ENCODE data around the gene PRG3. TPM values are rescaled to one million over a fixed set of nuclear protein-coding genes. Genes with fewer than 3 reads are reported as not detected.
"Not testable (repeated sequence)": the region's sequence is repeated elsewhere in the genome, so short reads cannot be mapped to it uniquely, and the experiment has no call there.

Gene PRG3
- total RNA-seq, 1 donor from 2014 or later, result not detected

DNA sequence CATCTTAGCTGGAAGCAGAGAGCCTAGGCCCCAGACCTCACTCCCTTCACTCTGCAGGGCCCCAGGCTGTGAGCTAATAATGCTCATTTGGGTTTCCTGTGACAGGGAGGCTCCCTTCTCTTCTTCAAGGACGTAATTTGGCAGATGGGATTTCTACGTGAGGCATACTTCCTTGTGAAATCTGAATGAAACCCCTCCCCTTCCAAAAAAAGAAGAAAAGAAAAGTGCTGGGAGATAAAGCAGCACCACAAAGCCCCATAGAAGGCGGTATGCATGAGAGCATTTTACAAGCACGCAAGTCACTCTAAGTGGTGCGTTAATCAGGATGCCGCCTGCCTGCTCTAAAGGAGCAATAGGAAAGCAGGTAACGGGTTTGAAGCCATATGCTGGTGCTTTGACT, 37.1 kb downstream of the PRG3 start:
- no peak overlapping the region for H3K4me3 ChIP-seq (ENCODE audit: low read depth, low read length)
- no peak for FAIRE-seq
- H3K27me3 ChIP-seq (ENCODE audit: control insufficient read depth, insufficient read depth, low read length), result no peaks in the 10 kb centered on the region
- H3K36me3 ChIP-seq (ENCODE audit: control insufficient read depth, insufficient read depth, low read length), result no peaks in the 10 kb centered on the region
- no peak for DNase-seq (ENCODE audit: low read depth)
- TF ChIP-seq, protein P1, sequence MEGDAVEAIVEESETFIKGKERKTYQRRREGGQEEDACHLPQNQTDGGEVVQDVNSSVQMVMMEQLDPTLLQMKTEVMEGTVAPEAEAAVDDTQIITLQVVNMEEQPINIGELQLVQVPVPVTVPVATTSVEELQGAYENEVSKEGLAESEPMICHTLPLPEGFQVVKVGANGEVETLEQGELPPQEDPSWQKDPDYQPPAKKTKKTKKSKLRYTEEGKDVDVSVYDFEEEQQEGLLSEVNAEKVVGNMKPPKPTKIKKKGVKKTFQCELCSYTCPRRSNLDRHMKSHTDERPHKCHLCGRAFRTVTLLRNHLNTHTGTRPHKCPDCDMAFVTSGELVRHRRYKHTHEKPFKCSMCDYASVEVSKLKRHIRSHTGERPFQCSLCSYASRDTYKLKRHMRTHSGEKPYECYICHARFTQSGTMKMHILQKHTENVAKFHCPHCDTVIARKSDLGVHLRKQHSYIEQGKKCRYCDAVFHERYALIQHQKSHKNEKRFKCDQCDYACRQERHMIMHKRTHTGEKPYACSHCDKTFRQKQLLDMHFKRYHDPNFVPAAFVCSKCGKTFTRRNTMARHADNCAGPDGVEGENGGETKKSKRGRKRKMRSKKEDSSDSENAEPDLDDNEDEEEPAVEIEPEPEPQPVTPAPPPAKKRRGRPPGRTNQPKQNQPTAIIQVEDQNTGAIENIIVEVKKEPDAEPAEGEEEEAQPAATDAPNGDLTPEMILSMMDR (IDR thresholded peaks at IDR 0.05; ENCODE audit: insufficient read depth, low read length, severe bottlenecking), result no peak

GRCh38 chr11:57342702-57343101, 38.2 kb downstream of the PRG3 start:
- FAIRE-seq, result no peak

DNA sequence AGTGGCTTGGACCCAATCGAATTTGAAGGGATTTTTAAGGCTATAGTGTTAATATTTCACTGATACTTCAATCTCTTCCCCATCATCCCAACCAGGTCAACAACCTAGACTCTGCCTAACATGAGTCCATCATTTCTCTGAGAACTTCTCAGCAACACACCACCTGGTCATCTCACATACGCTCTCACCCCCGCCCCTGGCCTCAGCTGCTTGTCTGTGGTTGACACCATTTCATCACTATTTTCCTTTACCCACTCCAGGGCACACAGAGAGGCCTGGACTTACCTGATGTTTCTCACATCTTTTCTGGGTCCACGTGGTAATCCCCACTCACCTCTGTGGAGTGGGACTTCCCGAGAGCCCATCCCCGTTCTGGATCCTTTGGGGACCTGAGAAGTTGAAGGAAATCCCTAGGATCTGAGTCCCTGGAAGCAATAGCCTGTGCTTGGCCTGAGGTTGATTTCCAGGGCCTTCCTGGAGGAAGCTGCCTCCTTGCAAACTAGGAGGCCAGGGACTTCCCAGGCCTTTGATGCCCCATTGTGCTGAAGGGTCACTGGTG, 39.6 kb downstream of the PRG3 start:
- Histone ChIP-seq H3K27me3 (ENCODE audit: control insufficient read depth, insufficient read depth, low read length) (no peaks in the 10 kb centered on the region), H3K4me3 (ENCODE audit: low read depth, low read length) (no peak overlapping the region), H3K36me3 (ENCODE audit: control insufficient read depth, insufficient read depth, low read length) (no peaks in the 10 kb centered on the region)
- TF ChIP-seq, protein P1 (IDR thresholded peaks at IDR 0.05; ENCODE audit: insufficient read depth, low read length, severe bottlenecking), result no peak
- DNase-seq (ENCODE audit: low read depth), result no peak
- FAIRE-seq, result peak; percentile 52

More at GRCh38 chr11:57342702-57343101, 38.2 kb downstream of the PRG3 start:
- H3K36me3 ChIP-seq (ENCODE audit: control insufficient read depth, insufficient read depth, low read length), result no peaks in the 10 kb centered on the region
- no peak for DNase-seq (ENCODE audit: low read depth)
- no peaks in the 10 kb centered on the region for H3K27me3 ChIP-seq (ENCODE audit: control insufficient read depth, insufficient read depth, low read length)
- TF ChIP-seq, protein P1 (IDR thresholded peaks at IDR 0.05; ENCODE audit: insufficient read depth, low read length, severe bottlenecking), result no peak
- no peak overlapping the region for H3K4me3 ChIP-seq (ENCODE audit: low read depth, low read length)

DNA sequence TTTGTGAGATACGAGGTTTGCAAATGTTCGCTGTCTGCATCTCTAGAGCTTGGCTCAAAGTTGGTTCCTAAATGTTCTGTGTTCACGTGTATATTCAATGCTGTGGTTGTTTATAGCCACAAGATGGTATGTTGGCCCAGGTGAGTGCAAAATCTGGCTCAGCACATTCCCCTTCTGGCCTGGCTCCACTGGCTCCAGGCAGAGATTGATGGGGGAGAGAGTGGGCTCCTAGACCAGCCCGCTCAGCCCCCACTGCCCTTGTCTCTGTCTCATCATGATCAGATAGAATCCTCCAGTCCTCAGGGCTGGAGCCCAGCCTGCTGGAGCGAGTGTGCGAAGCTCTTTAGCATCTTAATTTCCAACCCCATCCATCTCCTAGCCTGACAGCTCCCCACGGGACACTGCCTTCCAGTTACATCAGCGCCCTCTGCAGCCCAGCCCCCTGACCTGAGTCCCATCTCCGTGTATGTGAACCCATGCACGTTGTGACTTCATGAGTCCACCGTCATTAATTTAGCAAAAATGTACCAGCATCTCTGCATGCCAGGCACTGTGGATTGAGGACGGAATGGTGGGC, 40.8 kb downstream of the PRG3 start:
- TF ChIP-seq, protein P1 (IDR thresholded peaks at IDR 0.05; ENCODE audit: insufficient read depth, low read length, severe bottlenecking), result peak; percentile 34
- Histone ChIP-seq H3K4me3 (ENCODE audit: low read depth, low read length) (no peak overlapping the region), H3K36me3 (ENCODE audit: control insufficient read depth, insufficient read depth, low read length) (no peaks in the 10 kb centered on the region), H3K27me3 (ENCODE audit: control insufficient read depth, insufficient read depth, low read length) (no peaks in the 10 kb centered on the region)
- no peak for DNase-seq (ENCODE audit: low read depth)
- FAIRE-seq, result no peak

GRCh38 chr11:57339328-57339727, 41.6 kb downstream of the PRG3 start:
- Histone ChIP-seq H3K4me3 (ENCODE audit: low read depth, low read length) (no peak overlapping the region), H3K36me3 (ENCODE audit: control insufficient read depth, insufficient read depth, low read length) (no peaks in the 10 kb centered on the region), H3K27me3 (ENCODE audit: control insufficient read depth, insufficient read depth, low read length) (no peaks in the 10 kb centered on the region)
- TF ChIP-seq, protein P1 (IDR thresholded peaks at IDR 0.05; ENCODE audit: insufficient read depth, low read length, severe bottlenecking), result no peak
- FAIRE-seq, result no peak
- no peak for DNase-seq (ENCODE audit: low read depth)

DNA sequence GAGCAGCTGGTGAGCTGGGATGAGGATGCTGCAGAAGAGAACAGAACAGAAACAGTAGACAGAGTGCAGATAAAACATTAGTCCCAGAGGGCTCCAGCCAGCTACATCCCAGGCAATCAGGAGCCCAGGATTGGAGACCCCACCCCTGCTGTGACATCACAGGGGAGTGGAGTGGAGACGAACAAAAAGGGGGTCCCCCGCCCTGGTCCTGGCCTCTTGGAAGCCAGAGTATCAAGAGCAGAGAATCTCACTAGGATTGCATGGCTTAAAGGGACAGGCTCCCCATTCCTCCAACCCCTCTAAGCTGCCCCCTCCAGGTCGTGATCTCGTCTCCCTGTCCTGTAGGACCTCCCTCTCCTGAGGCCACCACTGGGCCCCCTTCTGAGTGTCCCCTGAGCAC, 42.8 kb downstream of the PRG3 start, which contains the start of gene P2RX3:
TSS of gene P2RX3 (plus strand) at position 211 of the 400 bp plus-strand sequence. CDS start 199 bp downstream, outside the sequence.
- DNase-seq (ENCODE audit: low read depth), result no peak
- FAIRE-seq, result no peak
- H3K27me3 ChIP-seq (ENCODE audit: control insufficient read depth, insufficient read depth, low read length), result no peaks in the 10 kb centered on the region
- no peaks in the 10 kb centered on the region for H3K36me3 ChIP-seq (ENCODE audit: control insufficient read depth, insufficient read depth, low read length)
- no peak within 1 kb of the TSS for H3K4me3 ChIP-seq (ENCODE audit: low read depth, low read length)
- TF ChIP-seq, protein P1 (IDR thresholded peaks at IDR 0.05; ENCODE audit: insufficient read depth, low read length, severe bottlenecking), result no peak

GRCh38 chr11:57336856-57337255, 44.1 kb downstream of the PRG3 start:
- FAIRE-seq; H3K27me3 ChIP-seq (ENCODE audit: control insufficient read depth, insufficient read depth, low read length); DNase-seq (ENCODE audit: low read depth): not testable (repeated sequence)

More at GRCh38 chr11:57336856-57337255, 44.1 kb downstream of the PRG3 start:
- H3K36me3 ChIP-seq (ENCODE audit: control insufficient read depth, insufficient read depth, low read length); H3K4me3 ChIP-seq (ENCODE audit: low read depth, low read length): not testable (repeated sequence)
